Measurements from ENCODE around the gene FZD2. TPM values are rescaled to one million over a fixed set of nuclear protein-coding genes. Genes with fewer than 3 reads are reported as not detected.
"Not testable (repeated sequence)": the region's sequence is repeated elsewhere in the genome, so short reads cannot be mapped to it uniquely, and the experiment has no call there.

The FZD2 gene
- total and polyA plus RNA-seq, 3 experiments from 2014 or later = 0.11 TPM; not detected in 2

DNA sequence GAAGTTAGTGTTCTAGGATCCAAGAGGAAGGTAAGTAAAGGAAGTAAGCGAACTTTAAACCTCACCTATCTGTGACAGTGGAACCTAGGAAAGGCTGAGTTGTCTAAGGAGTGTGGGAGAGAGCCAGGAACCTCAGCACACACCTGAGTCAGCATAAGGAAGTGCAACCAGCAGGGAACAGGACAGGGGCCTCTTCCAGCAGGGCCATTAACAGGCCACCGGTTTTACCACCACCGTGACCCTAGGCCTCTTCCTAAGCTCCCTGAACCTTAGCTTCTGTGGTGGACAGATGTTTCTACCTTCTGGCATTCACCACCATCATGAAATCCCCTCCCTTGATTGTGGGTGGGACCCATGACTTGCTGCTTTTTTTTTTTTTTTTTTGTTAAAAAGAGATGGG, 27.4 kb upstream of the FZD2 start:
- H3K9me3 ChIP-seq (ENCODE audit: low read length) = no peaks in the 10 kb centered on the region
- Mint-ChIP-seq H3K27ac (no peak overlapping the region), H3K27me3 (peaks cover 0 to 21% of the 10 kb centered on the region in 2 donors), H3K4me3 (no peak overlapping the region), H3K36me3 (peaks cover 0 to 10% (median 0%) of the 10 kb centered on the region in 3 donors), H3K9me3 (peaks cover 0 to 2% (median 0%) of the 10 kb centered on the region in 5 donors), H3K4me1 (peaks cover 6 to 9% (median 8%) of the 10 kb centered on the region in 3 donors)
- ChIA-PET POLR2A (no interaction called here), CTCF (no interaction called here)
- DNase-seq = no peak
- no peak overlapping the region for H3K4me3 ChIP-seq (ENCODE audit: low read length)
- no peaks in the 10 kb centered on the region for H3K36me3 ChIP-seq (ENCODE audit: insufficient read depth, low read length)
- no peaks in the 10 kb centered on the region for H3K4me1 ChIP-seq (ENCODE audit: insufficient read depth, low read length)
- H3K27me3 ChIP-seq (ENCODE audit: insufficient read depth, low read length, poor library complexity, severe bottlenecking) = peaks cover 3% of the 10 kb centered on the region
- H3K27ac ChIP-seq (ENCODE audit: low read depth, low read length) = no peak overlapping the region

- Mint-ChIP-seq H3K4me1 (peaks cover 6 to 9% (median 8%) of the 10 kb centered on the region in 3 donors), H3K9me3 (peaks cover 0 to 2% (median 0%) of the 10 kb centered on the region in 5 donors), H3K27ac (no peak overlapping the region), H3K4me3 (no peak overlapping the region), H3K36me3 (peaks cover 0 to 6% (median 0%) of the 10 kb centered on the region in 3 donors), H3K27me3 (peaks cover 0 to 16% of the 10 kb centered on the region in 2 donors)
- ChIA-PET POLR2A (no interaction called here), CTCF (interaction anchor here (1.0 kb wide), 1 partner anchor 27 kb away, joined by 4 read pairs; no protein-coding TSS in a partner anchor)
- no peak for DNase-seq
- Histone ChIP-seq H3K36me3 (ENCODE audit: insufficient read depth, low read length) (no peaks in the 10 kb centered on the region), H3K27me3 (ENCODE audit: insufficient read depth, low read length, poor library complexity, severe bottlenecking) (peaks cover 3% of the 10 kb centered on the region), H3K27ac (ENCODE audit: low read depth, low read length) (no peak overlapping the region), H3K9me3 (ENCODE audit: low read length) (no peaks in the 10 kb centered on the region), H3K4me3 (ENCODE audit: low read length) (no peak overlapping the region), H3K4me1 (ENCODE audit: insufficient read depth, low read length) (no peaks in the 10 kb centered on the region)
Measured at GRCh38 chr17:44530896-44531418, 26.3 kb upstream of the FZD2 start.

GRCh38 chr17:44533533-44534246, 23.6 kb upstream of the FZD2 start:
- Histone ChIP-seq H3K4me3 (ENCODE audit: low read length) (no peak overlapping the region), H3K9me3 (ENCODE audit: low read length) (no peaks in the 10 kb centered on the region), H3K27me3 (ENCODE audit: insufficient read depth, low read length, poor library complexity, severe bottlenecking) (peaks cover 3% of the 10 kb centered on the region), H3K4me1 (ENCODE audit: insufficient read depth, low read length) (no peaks in the 10 kb centered on the region), H3K36me3 (ENCODE audit: insufficient read depth, low read length) (no peaks in the 10 kb centered on the region), H3K27ac (ENCODE audit: low read depth, low read length) (no peak overlapping the region)
- ChIA-PET CTCF (interaction anchor here (0.7 to 1.8 kb wide), 13 partner anchors 9 to 331 kb away, joined by 3 to 7 read pairs (median 5); partner anchors contain the start of gene FZD2), POLR2A (no interaction called here)
- peaks cover 0 to 11% of the 10 kb centered on the region in 2 donors for H3K27me3 Mint-ChIP-seq
- no peaks in the 10 kb centered on the region for H3K36me3 Mint-ChIP-seq
- peak; percentile 65 to 87 (median 74) for DNase-seq
- no peak overlapping the region for H3K4me3 Mint-ChIP-seq
- peaks cover 6 to 9% (median 8%) of the 10 kb centered on the region in 3 donors for H3K4me1 Mint-ChIP-seq
- H3K27ac Mint-ChIP-seq = peak overlapping the region in 5 of 8 donors; percentile 11 to 94 (median 44)
- H3K9me3 Mint-ChIP-seq = no peaks in the 10 kb centered on the region

DNA sequence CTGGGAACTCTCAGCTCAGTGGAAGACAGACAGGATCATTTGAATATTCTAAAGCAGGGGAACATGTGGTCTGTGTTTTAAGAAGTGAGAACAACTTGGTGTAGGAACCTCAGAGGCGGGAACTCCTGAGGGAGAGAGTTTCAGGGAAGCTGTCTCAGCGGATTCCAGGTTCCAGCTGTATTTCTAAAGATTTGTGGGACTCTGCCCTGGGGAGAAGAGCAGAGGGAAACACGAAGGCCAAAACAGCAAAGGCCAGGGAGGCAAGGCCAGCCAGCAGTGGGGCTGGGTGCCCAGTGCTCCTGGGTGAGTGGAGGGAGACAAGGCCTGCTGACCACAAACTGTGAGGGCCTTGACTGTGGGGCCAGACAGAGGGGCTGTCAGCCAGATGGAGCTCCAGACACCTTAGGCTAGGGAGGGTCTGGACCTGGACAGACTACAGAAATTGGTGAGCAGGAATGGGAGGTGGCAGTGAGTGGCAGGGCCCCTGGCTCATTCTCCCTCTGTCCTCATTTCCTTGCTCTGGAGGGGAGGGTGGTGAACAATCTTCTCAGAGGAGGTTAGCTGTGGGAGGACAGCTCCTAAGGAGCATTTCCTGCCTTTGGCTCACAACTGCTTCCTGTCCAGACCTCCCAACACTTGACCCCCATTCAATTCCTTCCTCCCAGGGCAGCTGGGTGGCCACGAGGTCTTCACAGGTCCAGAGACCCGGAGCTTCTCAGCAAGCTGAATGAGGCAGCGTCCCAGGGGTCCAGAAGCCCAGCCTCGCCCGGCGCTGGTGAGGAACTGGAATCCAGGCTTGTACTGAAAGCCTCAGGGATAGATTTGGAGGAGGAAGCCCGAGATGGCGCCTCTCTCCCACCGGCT, 21.0 kb upstream of the FZD2 start:
- no peak for DNase-seq
- Histone ChIP-seq H3K36me3 (ENCODE audit: insufficient read depth, low read length) (no peaks in the 10 kb centered on the region), H3K27me3 (ENCODE audit: insufficient read depth, low read length, poor library complexity, severe bottlenecking) (no peaks in the 10 kb centered on the region), H3K27ac (ENCODE audit: low read depth, low read length) (no peak overlapping the region), H3K9me3 (ENCODE audit: low read length) (no peaks in the 10 kb centered on the region), H3K4me3 (ENCODE audit: low read length) (no peak overlapping the region), H3K4me1 (ENCODE audit: insufficient read depth, low read length) (no peaks in the 10 kb centered on the region)
- Mint-ChIP-seq H3K4me3 (no peak overlapping the region), H3K27ac (no peak overlapping the region), H3K27me3 (peaks cover 8 to 15% of the 10 kb centered on the region in 2 donors), H3K4me1 (peaks cover 6 to 9% (median 8%) of the 10 kb centered on the region in 3 donors), H3K36me3 (no peaks in the 10 kb centered on the region), H3K9me3 (no peaks in the 10 kb centered on the region)
- ChIA-PET CTCF (no interaction called here), POLR2A (interaction anchor here (0.6 kb wide), 2 partner anchors 37 to 134 kb away, joined by 3 to 6 read pairs; no protein-coding TSS in a partner anchor)

- H3K9me3 Mint-ChIP-seq; H3K4me1 ChIP-seq (ENCODE audit: insufficient read depth, low read length); H3K27ac Mint-ChIP-seq; POLR2A ChIA-PET; CTCF ChIA-PET; H3K27me3 ChIP-seq (ENCODE audit: insufficient read depth, low read length, poor library complexity, severe bottlenecking); H3K27ac ChIP-seq (ENCODE audit: low read depth, low read length); H3K4me3 Mint-ChIP-seq; H3K9me3 ChIP-seq (ENCODE audit: low read length); H3K4me3 ChIP-seq (ENCODE audit: low read length); H3K36me3 ChIP-seq (ENCODE audit: insufficient read depth, low read length); DNase-seq; H3K36me3 Mint-ChIP-seq; H3K4me1 Mint-ChIP-seq: not testable (repeated sequence)
- peaks cover 18 to 30% of the 10 kb centered on the region in 2 donors for H3K27me3 Mint-ChIP-seq
Measured at GRCh38 chr17:44537922-44538321, 19.4 kb upstream of the FZD2 start.

DNA sequence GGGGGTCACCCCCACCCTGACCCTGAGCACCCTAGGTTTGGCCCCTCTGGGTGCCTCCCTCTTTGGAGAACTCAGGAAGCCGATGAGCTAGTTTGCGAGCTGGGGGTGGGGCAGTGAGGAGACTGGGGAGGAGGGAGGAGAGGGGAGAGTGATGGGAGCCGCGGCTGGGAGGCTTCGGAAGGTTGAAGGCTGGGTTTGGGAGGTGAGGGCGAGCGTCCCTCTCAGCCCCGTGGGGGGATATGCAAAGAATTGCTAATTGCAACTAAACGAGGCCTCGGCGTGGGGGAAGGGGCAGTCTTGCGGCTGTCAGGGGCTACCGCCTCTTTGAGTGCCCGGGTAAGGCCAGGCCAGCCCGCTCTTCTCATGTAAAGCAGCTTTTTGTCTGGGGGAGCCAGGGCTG, 17.6 kb upstream of the FZD2 start:
- ChIA-PET POLR2A (no interaction called here), CTCF (no interaction called here)
- H3K36me3 Mint-ChIP-seq = no peaks in the 10 kb centered on the region
- no peaks in the 10 kb centered on the region for H3K4me1 ChIP-seq (ENCODE audit: insufficient read depth, low read length)
- H3K27ac Mint-ChIP-seq = no peak overlapping the region
- no peaks in the 10 kb centered on the region for H3K9me3 ChIP-seq (ENCODE audit: low read length)
- H3K4me3 Mint-ChIP-seq = no peak overlapping the region
- no peaks in the 10 kb centered on the region for H3K9me3 Mint-ChIP-seq
- no peak overlapping the region for H3K4me3 ChIP-seq (ENCODE audit: low read length)
- no peaks in the 10 kb centered on the region for H3K36me3 ChIP-seq (ENCODE audit: insufficient read depth, low read length)
- H3K27ac ChIP-seq (ENCODE audit: low read depth, low read length) = no peak overlapping the region
- H3K27me3 Mint-ChIP-seq = peaks cover 27 to 47% of the 10 kb centered on the region in 2 donors
- H3K27me3 ChIP-seq (ENCODE audit: insufficient read depth, low read length, poor library complexity, severe bottlenecking) = no peaks in the 10 kb centered on the region
- no peaks in the 10 kb centered on the region for H3K4me1 Mint-ChIP-seq
- DNase-seq = no peak

GRCh38 chr17:44540246-44541084, 16.8 kb upstream of the FZD2 start:
- ChIA-PET POLR2A (no interaction called here), CTCF (no interaction called here)
- Histone ChIP-seq H3K36me3 (ENCODE audit: insufficient read depth, low read length) (no peaks in the 10 kb centered on the region), H3K4me3 (ENCODE audit: low read length) (no peak overlapping the region), H3K27ac (ENCODE audit: low read depth, low read length) (no peak overlapping the region), H3K27me3 (ENCODE audit: insufficient read depth, low read length, poor library complexity, severe bottlenecking) (no peaks in the 10 kb centered on the region), H3K4me1 (ENCODE audit: insufficient read depth, low read length) (no peaks in the 10 kb centered on the region), H3K9me3 (ENCODE audit: low read length) (no peaks in the 10 kb centered on the region)
- Mint-ChIP-seq H3K4me1 (no peaks in the 10 kb centered on the region), H3K27ac (no peak overlapping the region), H3K4me3 (no peak overlapping the region), H3K9me3 (no peaks in the 10 kb centered on the region), H3K36me3 (no peaks in the 10 kb centered on the region), H3K27me3 (peaks cover 32 to 54% of the 10 kb centered on the region in 2 donors)
- no peak for DNase-seq

All from CD8-positive, alpha-beta memory T cell (primary cell).